AG04449 (cell line): ENCODE data around the gene MYORG.

Experiments used
- CTCF ChIA-PET: fragments of 350-600 bp; formaldehyde crosslinking; extraction: SDS; loops from one replicate; lab custom pipeline; 2021; ENCODE audit warnings: antibody characterized with exemption; lab: Yijun Ruan, JAX
- POLR2A ChIA-PET: fragments of 400-600, 350-600 bp; formaldehyde crosslinking; extraction: SDS; loops from one replicate; lab custom pipeline; 2020; ENCODE audit warnings: antibody characterized with exemption, inconsistent platforms; lab: Yijun Ruan, JAX
- DNase-seq: peaks from one replicate; pipeline ENCODE4 v3.0.0-alpha.2; 2010; ENCODE audit warnings: low read depth, low spot score
- H3K4me3 ChIP-seq: 2 replicates; pipeline ENCODE4 v1.5.1; 2011; ENCODE audit warnings: low read depth, mild to moderate bottlenecking, control low read depth, low read length
- CTCF ChIP-seq: IDR thresholded peaks from one replicate; pipeline ENCODE4 v1.5.1; 2011; ENCODE audit warnings: mild to moderate bottlenecking, moderate library complexity, low read length, control low read depth, inconsistent platforms; ENCODE audit not compliant: insufficient read depth; ENCODE audit errors: missing control alignments

Gene MYORG

GRCh38 chr9:34409154-34409553, 32.5 kb upstream of the MYORG start:
- no peak for DNase-seq
- H3K4me3 ChIP-seq: no peak overlapping the region
- no peak for TF ChIP-seq CTCF
- CTCF ChIA-PET: interaction anchor here (0.9 to 2.9 kb wide), 10 partner anchors 11 to 225 kb away, joined by 3 to 14 read pairs (median 4); no protein-coding TSS in a partner anchor
- POLR2A ChIA-PET: no interaction called here

- TF ChIP-seq CTCF: no peak
- no peak overlapping the region for H3K4me3 ChIP-seq
- POLR2A ChIA-PET: no interaction called here
- CTCF ChIA-PET: interaction anchor here (1.3 to 2.9 kb wide), 2 partner anchors 183 to 196 kb away, joined by 8 to 14 read pairs; no protein-coding TSS in a partner anchor
- no peak for DNase-seq
Measured at GRCh38 chr9:34408173-34408572, 31.5 kb upstream of the MYORG start.

- no peak for TF ChIP-seq CTCF
Measured at GRCh38 chr9:34406219-34406618, 29.5 kb upstream of the MYORG start.

GRCh38 chr9:34405719-34406118, 29.0 kb upstream of the MYORG start:
- CTCF ChIA-PET: interaction anchor here (0.6 to 4.7 kb wide), 18 partner anchors 9 to 199 kb away, joined by 3 to 193 read pairs (median 25); partner anchors contain the start of gene MYORG
- H3K4me3 ChIP-seq: no peak overlapping the region
- no peak for TF ChIP-seq CTCF
- POLR2A ChIA-PET: no interaction called here
- DNase-seq: peak; percentile 29

More at GRCh38 chr9:34406219-34406618, 29.5 kb upstream of the MYORG start:
- ChIA-PET CTCF (interaction anchor here (0.8 to 4.7 kb wide), 9 partner anchors 9 to 199 kb away, joined by 3 to 193 read pairs (median 57); no protein-coding TSS in a partner anchor), POLR2A (no interaction called here)
- H3K4me3 ChIP-seq: no peak overlapping the region
- no peak for DNase-seq

GRCh38 chr9:34403554-34404380, 27.1 kb upstream of the MYORG start:
- POLR2A ChIA-PET: no interaction called here

More at GRCh38 chr9:34403554-34404380, 27.1 kb upstream of the MYORG start:
- CTCF ChIA-PET: interaction anchor here (0.6 to 4.7 kb wide), 63 partner anchors 10 to 241 kb away, joined by 3 to 193 read pairs (median 6); partner anchors contain the start of genes DCTN3, ENHO, MYORG and RPP25L
- no peak for DNase-seq
- TF ChIP-seq CTCF: peak; percentile 92
- no peak overlapping the region for H3K4me3 ChIP-seq
